Measurements from ENCODE around the gene FBXO33. TPM values are rescaled to one million over a fixed set of nuclear protein-coding genes. Genes with fewer than 3 reads are reported as not detected.
A peak's percentile ranks its signal among the peaks of the same experiment; 100 is the strongest.

The FBXO33 gene
- total and polyA plus RNA-seq, 2 of the 8 experiments (the other 6 are each of a cell fraction or from before 2014, with no cell fraction given), result 4.7 to 11.5 TPM

DNA sequence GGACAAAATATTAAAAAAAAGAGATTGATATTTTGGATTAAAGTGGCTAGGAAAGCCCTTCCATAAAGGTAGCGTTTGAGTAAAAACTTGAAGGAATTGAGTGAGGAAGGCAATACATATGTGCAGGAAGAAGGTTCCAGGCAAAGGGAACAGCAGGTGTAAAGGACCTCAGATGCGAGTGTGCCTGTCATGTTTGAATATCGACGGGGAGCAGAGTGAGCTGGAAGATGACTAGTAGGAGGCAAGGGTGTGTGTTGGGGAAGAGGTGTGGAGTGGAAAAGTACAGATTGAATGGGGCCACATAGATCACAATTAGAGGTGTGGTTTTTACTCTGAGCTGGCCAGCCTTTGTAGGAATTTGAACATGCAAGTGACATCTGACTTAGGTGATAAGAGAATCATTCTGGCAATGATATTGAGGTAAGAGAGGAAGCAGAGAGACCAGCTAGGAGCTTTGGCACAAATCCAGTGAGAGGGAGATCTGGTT, 15.0 kb upstream of the FBXO33 start:
- Histone ChIP-seq H2BK15ac (ENCODE audit: low read length) (no peak overlapping the region), H3K23ac (ENCODE audit: insufficient read length) (no peak overlapping the region), H2BK12ac (ENCODE audit: low read depth, low read length) (no peak overlapping the region), H3K4me1 (replicated peaks in 1 of 4; ENCODE audit: control insufficient read depth in 3 of 4, insufficient read depth in 4 of 4, low read length in 3 of 4) (no peaks in the 10 kb centered on the region), H4K8ac (ENCODE audit: extremely low read depth, insufficient read depth, low read length) (no peak overlapping the region), H2AFZ (ENCODE audit: low read length) (no peak overlapping the region), H3K27ac (ENCODE audit: low read depth, low read length) (no peak overlapping the region), H3K27me3 (replicated peaks in 1 of 4; ENCODE audit: control insufficient read depth in 3 of 4, extremely low read depth in 1 of 4, insufficient read depth in 3 of 4, low read length in 3 of 4) (no peaks in the 10 kb centered on the region), H2BK120ac (replicated peaks; ENCODE audit: low read depth, low read length) (no peak overlapping the region), H3K4me2 (ENCODE audit: insufficient read depth in 1 of 2, low read depth in 2 of 2, low read length in 2 of 2) (no peak overlapping the region), H2AK5ac (ENCODE audit: low read depth, low read length) (no peak overlapping the region), H3K4ac (replicated peaks; ENCODE audit: insufficient read length, low read depth, low read length) (no peak overlapping the region), H3K79me1 (ENCODE audit: low read depth, low read length) (no peaks in the 10 kb centered on the region), H3K79me2 (ENCODE audit: control insufficient read depth in 1 of 2, insufficient read depth in 2 of 2, low read length in 2 of 2) (no peaks in the 10 kb centered on the region), H3K36me3 (ENCODE audit: control insufficient read depth in 2 of 4, insufficient read depth in 4 of 4, low read length in 3 of 4) (no peaks in the 10 kb centered on the region), H2BK20ac (ENCODE audit: low read length) (no peak overlapping the region), H3K56ac (replicated peaks; ENCODE audit: insufficient read length, low read depth, low read length) (peak overlapping the region; percentile 12), H2BK5ac (ENCODE audit: low read depth, low read length) (no peak overlapping the region), H3K18ac (ENCODE audit: extremely low read depth, low read length) (no peak overlapping the region), H4K91ac (replicated peaks; ENCODE audit: insufficient read length, low read length) (no peak overlapping the region), H3K14ac (ENCODE audit: insufficient read length) (no peak overlapping the region), H3K4me3 (ENCODE audit: extremely low read depth in 1 of 4, insufficient read depth in 2 of 4, low read depth in 3 of 4, low read length in 4 of 4) (no peak overlapping the region), H3K23me2 (ENCODE audit: low read depth, low read length) (no peaks in the 10 kb centered on the region), H3K9ac (replicated peaks in 1 of 4; ENCODE audit: extremely low read depth in 1 of 4, low read depth in 3 of 4, low read length in 3 of 4) (no peak overlapping the region), H3K9me3 (ENCODE audit: insufficient read depth in 2 of 2, low read depth in 1 of 2, low read length in 1 of 2) (no peaks in the 10 kb centered on the region), H4K5ac (ENCODE audit: insufficient read length, low read depth, low read length) (no peak overlapping the region), H4K20me1 (replicated peaks in 1 of 2; ENCODE audit: control insufficient read depth in 1 of 2, insufficient read depth in 2 of 2, low read length in 2 of 2) (peaks cover 0 to 4% of the 10 kb centered on the region in 2 experiments)
- FAIRE-seq, result no peak
- DNase-seq (ENCODE audit: low read depth in 1 of 2, low spot score in 2 of 2), result no peak
- CTCF ChIA-PET (ENCODE audit: partially characterized antibody), result interaction anchor here (1.6 to 1.7 kb wide), 2 partner anchors 13 to 215 kb away, joined by 3 to 8 read pairs; no protein-coding TSS in a partner anchor
- WGBS, 2 experiments (ENCODE audit: extremely low coverage in 1 of 2, insufficient coverage in 1 of 2, insufficient read length in 1 of 2, insufficient replicate concordance in 2 of 2, low coverage in 1 of 2, low lambda C conversion rate in 2 of 2, missing lambda C conversion rate in 1 of 2), result 88% methylated on average over 4 of the region's 4 CpGs; no CpG with 5 or more reads in 1 of the 2 experiments
- POLR2A ChIA-PET (ENCODE audit: partially characterized antibody), result interaction anchor here (1.7 kb wide), 1 partner anchor 10 kb away, joined by 5 read pairs; no protein-coding TSS in a partner anchor
- TF ChIP-seq GABPA (IDR thresholded peaks at IDR 0.05; ENCODE audit: borderline replicate concordance, insufficient read depth, low read length), result no peak
- no peak for TF ChIP-seq PHF8 (conservative IDR thresholded peaks at IDR 0.05; ENCODE audit: low read depth, low read length)
- no peak for TF ChIP-seq FOSL1 (IDR thresholded peaks at IDR 0.05; ENCODE audit: insufficient read depth, low read depth, low read length)

All from H1 (cell line).